ENCODE results near the gene P2RY2. TPM values are rescaled to one million over a fixed set of nuclear protein-coding genes. Genes with fewer than 3 reads are reported as not detected.

P2RY2 gene
- total and polyA plus RNA-seq, 2 of the 8 experiments (the other 6 are each of a cell fraction or from before 2014, with no cell fraction given) = 1.0 to 1.5 TPM

GRCh38 chr11:73259406-73260126 is 41.5 kb downstream of the P2RY2 start:
- Histone ChIP-seq H2BK20ac (ENCODE audit: low read length) (no peak overlapping the region), H3K23me2 (ENCODE audit: low read depth, low read length) (no peaks in the 10 kb centered on the region; the same call in 1 of the 2 replicates), H3K27me3 (replicated peaks in 1 of 4; ENCODE audit: control insufficient read depth in 3 of 4, extremely low read depth in 1 of 4, insufficient read depth in 3 of 4, low read length in 3 of 4) (peaks cover 0 to 8% (median 2%) of the 10 kb centered on the region in 4 experiments; a peak in 3 of 7 replicates), H2AFZ (ENCODE audit: low read length) (no peak overlapping the region), H4K8ac (ENCODE audit: extremely low read depth, insufficient read depth, low read length) (no peak overlapping the region), H4K5ac (ENCODE audit: insufficient read length, low read depth, low read length) (no peak overlapping the region), H3K4me1 (replicated peaks in 1 of 4; ENCODE audit: control insufficient read depth in 3 of 4, insufficient read depth in 4 of 4, low read length in 3 of 4) (peaks cover 0 to 5% (median 2%) of the 10 kb centered on the region in 4 experiments; a peak in 2 of 7 replicates), H3K79me2 (ENCODE audit: control insufficient read depth in 1 of 2, insufficient read depth in 2 of 2, low read length in 2 of 2) (no peaks in the 10 kb centered on the region), H3K56ac (replicated peaks; ENCODE audit: insufficient read length, low read depth, low read length) (no peak overlapping the region), H3K9ac (replicated peaks in 1 of 4; ENCODE audit: extremely low read depth in 1 of 4, low read depth in 3 of 4, low read length in 3 of 4) (no peak overlapping the region), H3K4me2 (ENCODE audit: insufficient read depth in 1 of 2, low read depth in 2 of 2, low read length in 2 of 2) (no peak overlapping the region), H3K79me1 (ENCODE audit: low read depth, low read length) (no peaks in the 10 kb centered on the region), H3K18ac (ENCODE audit: extremely low read depth, low read length) (no peak overlapping the region), H3K27ac (ENCODE audit: low read depth, low read length) (no peak overlapping the region), H3K36me3 (ENCODE audit: control insufficient read depth in 2 of 4, insufficient read depth in 4 of 4, low read length in 3 of 4) (no peaks in the 10 kb centered on the region), H2BK15ac (ENCODE audit: low read length) (no peak overlapping the region), H3K9me3 (ENCODE audit: insufficient read depth in 2 of 2, low read depth in 1 of 2, low read length in 1 of 2) (no peaks in the 10 kb centered on the region), H2BK12ac (ENCODE audit: low read depth, low read length) (no peak overlapping the region), H4K20me1 (replicated peaks in 1 of 2; ENCODE audit: control insufficient read depth in 1 of 2, insufficient read depth in 2 of 2, low read length in 2 of 2) (no peaks in the 10 kb centered on the region), H3K23ac (ENCODE audit: insufficient read length) (no peak overlapping the region), H3K4ac (replicated peaks; ENCODE audit: insufficient read length, low read depth, low read length) (no peak overlapping the region), H2BK120ac (replicated peaks; ENCODE audit: low read depth, low read length) (no peak overlapping the region), H2AK5ac (ENCODE audit: low read depth, low read length) (no peak overlapping the region), H3K14ac (ENCODE audit: insufficient read length) (no peak overlapping the region), H2BK5ac (ENCODE audit: low read depth, low read length) (no peak overlapping the region), H3K4me3 (ENCODE audit: extremely low read depth in 1 of 4, insufficient read depth in 2 of 4, low read depth in 3 of 4, low read length in 4 of 4) (no peak overlapping the region), H4K91ac (replicated peaks; ENCODE audit: insufficient read length, low read length) (no peak overlapping the region)
- no peak for TF ChIP-seq CTBP2 (IDR thresholded peaks at IDR 0.05; ENCODE audit: borderline replicate concordance, insufficient read depth, insufficient read length, low read length)
- CTCF ChIA-PET (ENCODE audit: partially characterized antibody) = interaction anchor here (0.6 to 16.5 kb wide), 7 partner anchors 16 to 101 kb away, joined by 3 to 132 read pairs (median 10); no protein-coding TSS in a partner anchor
- FAIRE-seq (no peak), DNase-seq (ENCODE audit: low read depth in 1 of 2, low spot score in 2 of 2) (no peak)
- POLR2A ChIA-PET (ENCODE audit: partially characterized antibody) = no interaction called here
- WGBS, 2 experiments (ENCODE audit: extremely low coverage in 1 of 2, insufficient coverage in 1 of 2, insufficient read length in 1 of 2, insufficient replicate concordance in 2 of 2, low coverage in 1 of 2, low lambda C conversion rate in 2 of 2, missing lambda C conversion rate in 1 of 2) = 91% methylated on average over 3 of the region's 3 CpGs; no CpG with 5 or more reads in 1 of the 2 experiments
